Measurements from ENCODE around the gene JARID2.

JARID2 gene

DNA sequence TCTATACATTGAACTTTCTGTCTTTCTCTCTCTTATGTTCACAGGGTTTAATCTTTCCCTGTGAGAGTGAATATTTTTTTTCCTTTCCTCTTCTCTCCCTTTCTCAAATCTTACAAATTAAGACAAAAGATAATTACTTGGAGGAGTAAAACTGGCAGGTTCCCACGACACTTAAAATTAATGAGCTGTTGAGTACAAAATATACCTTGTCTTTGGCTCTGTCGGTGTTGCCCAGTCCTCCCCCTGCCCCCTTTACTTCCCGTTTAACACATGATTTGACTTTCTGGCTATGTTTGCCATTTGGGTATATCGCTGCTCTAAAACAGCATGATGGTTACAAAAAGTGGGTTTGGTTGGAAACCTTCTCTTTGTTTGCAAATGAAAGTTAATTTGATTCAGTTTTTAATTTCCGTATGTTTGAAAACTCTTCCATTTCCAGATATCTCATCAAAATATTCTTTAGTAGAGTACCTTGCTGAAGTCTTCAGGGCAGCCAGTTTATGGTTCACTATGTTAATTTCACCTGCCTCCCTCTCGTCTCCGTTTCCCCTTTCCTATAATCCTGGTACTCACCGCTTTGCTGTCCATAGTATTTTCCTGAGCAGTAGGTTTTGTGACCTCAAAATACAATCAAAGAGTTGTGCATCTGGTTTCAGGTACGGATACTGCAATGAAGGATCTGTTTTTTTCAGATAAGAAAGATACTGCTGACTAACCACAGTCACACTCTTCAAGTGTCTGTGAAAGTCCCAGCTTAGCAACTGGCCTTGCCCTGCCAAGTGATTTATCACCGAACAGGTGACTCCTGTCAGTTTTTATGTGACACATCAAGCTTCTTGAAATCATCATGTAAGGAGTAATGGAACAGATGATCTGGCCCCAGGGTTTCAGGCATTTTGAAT is 235.8 kb downstream of the JARID2 start:
- H3K4me1 ChIP-seq (ENCODE audit: control insufficient read depth, insufficient read depth, low read length): peaks cover 7% of the 10 kb centered on the region
- no peaks in the 10 kb centered on the region for H3K27me3 ChIP-seq (ENCODE audit: control insufficient read depth, insufficient read depth, low read length)

DNA sequence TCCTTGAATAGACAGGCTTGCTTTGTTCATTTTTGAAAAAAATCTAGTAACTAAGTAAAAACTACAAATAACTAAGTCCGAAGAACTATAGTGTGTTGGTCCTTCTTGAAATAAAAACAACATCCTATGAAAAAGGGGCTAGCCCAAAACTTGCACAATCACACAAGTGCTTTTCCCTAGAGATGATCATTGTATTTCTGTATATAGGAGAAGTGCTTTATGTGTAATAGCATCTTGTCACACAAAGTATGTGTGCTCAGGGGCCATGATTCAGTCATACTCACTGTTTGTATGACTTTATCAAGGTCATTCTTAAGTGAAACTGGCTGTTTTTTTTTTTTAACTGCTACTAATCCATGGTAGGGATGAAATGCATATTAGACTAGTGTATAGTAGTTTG is 237.2 kb downstream of the JARID2 start:
- Histone ChIP-seq H3K4me3 (ENCODE audit: low read length) (no peak overlapping the region), H3K36me3 (ENCODE audit: control insufficient read depth, insufficient read depth, low read length) (peaks cover 3% of the 10 kb centered on the region), H3K27ac (ENCODE audit: low read depth, low read length) (no peak overlapping the region), H3K4me1 (ENCODE audit: control insufficient read depth, insufficient read depth, low read length) (peaks cover 5% of the 10 kb centered on the region), H3K9ac (ENCODE audit: low read length) (no peak overlapping the region), H3K27me3 (ENCODE audit: control insufficient read depth, insufficient read depth, low read length) (no peaks in the 10 kb centered on the region)

More for the DNA sequence above, 235.8 kb downstream of the JARID2 start:
- H3K36me3 ChIP-seq (ENCODE audit: control insufficient read depth, insufficient read depth, low read length): no peaks in the 10 kb centered on the region
- no peak overlapping the region for H3K4me3 ChIP-seq (ENCODE audit: low read length)
- no peak overlapping the region for H3K27ac ChIP-seq (ENCODE audit: low read depth, low read length)
- H3K9ac ChIP-seq (ENCODE audit: low read length): no peak overlapping the region

DNA sequence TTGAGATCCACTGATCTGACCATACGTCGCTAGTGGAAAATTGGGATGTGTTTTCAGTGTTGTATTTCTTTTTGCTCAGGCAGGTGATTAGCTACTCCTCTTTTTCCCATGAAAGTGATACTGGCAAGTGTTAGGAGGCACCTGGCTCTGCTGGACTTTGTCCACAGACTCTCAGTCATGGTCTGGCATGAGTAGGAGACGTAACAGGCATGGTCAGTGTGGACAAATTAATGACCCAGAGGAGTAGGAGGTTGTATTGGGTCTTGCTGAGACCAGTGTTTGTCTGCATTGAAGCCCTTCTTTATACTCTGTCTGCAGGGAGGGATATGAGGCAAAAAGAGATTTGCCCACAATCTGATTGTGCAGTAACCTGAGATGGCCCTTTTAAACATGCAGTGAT is 238.3 kb downstream of the JARID2 start:
- no peak overlapping the region for H3K27ac ChIP-seq (ENCODE audit: low read depth, low read length)
- H3K9ac ChIP-seq (ENCODE audit: low read length): no peak overlapping the region
- peaks cover 5% of the 10 kb centered on the region for H3K4me1 ChIP-seq (ENCODE audit: control insufficient read depth, insufficient read depth, low read length)
- no peaks in the 10 kb centered on the region for H3K27me3 ChIP-seq (ENCODE audit: control insufficient read depth, insufficient read depth, low read length)
- H3K36me3 ChIP-seq (ENCODE audit: control insufficient read depth, insufficient read depth, low read length): peaks cover 11% of the 10 kb centered on the region
- H3K4me3 ChIP-seq (ENCODE audit: low read length): no peak overlapping the region

DNA sequence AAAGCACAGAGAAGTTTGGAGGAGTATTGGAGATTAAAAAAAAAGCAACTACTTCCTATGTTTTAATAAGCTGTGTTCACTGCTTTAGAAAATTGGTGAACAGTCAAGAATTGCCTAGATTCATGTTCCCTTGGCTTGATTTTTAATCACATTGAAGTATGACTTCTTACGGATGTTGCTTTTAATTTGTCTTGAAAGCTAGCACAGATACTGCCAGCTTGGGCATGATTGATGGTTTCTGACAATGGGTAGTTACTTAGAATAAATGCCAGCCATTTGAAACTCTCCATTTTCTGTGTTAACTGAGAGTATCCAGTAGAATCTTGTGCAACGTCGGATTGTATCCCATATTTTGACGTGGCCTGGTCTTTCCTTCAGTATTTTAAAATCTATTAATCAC is 239.0 kb downstream of the JARID2 start:
- H3K4me3 ChIP-seq (ENCODE audit: low read length): no peak overlapping the region
- peaks cover 5% of the 10 kb centered on the region for H3K4me1 ChIP-seq (ENCODE audit: control insufficient read depth, insufficient read depth, low read length)
- H3K36me3 ChIP-seq (ENCODE audit: control insufficient read depth, insufficient read depth, low read length): peaks cover 14% of the 10 kb centered on the region
- no peaks in the 10 kb centered on the region for H3K27me3 ChIP-seq (ENCODE audit: control insufficient read depth, insufficient read depth, low read length)
- no peak overlapping the region for H3K9ac ChIP-seq (ENCODE audit: low read length)
- no peak overlapping the region for H3K27ac ChIP-seq (ENCODE audit: low read depth, low read length)

DNA sequence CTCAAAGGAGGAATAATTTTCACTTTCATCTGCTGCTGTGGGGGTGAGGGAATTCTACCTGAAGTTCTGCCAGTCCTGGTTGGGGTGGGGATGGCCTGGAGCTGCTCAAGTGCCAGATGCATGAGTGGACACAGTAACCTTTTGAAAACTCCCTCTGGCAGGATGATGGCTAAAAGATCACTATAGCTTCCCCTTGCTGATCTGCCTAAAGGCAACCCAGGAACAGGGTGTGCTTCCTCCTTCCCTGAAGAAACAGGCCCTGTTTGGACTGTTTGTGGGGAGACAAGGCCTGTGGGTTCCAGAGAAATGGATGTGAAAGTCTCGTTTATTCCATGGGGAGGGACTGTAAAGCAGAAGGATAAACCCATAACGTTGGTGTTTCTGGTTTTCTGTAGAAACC is 240.1 kb downstream of the JARID2 start:
- H3K9ac ChIP-seq (ENCODE audit: low read length): no peak overlapping the region
- no peak overlapping the region for H3K27ac ChIP-seq (ENCODE audit: low read depth, low read length)
- peaks cover 5% of the 10 kb centered on the region for H3K4me1 ChIP-seq (ENCODE audit: control insufficient read depth, insufficient read depth, low read length)
- peaks cover 14% of the 10 kb centered on the region for H3K36me3 ChIP-seq (ENCODE audit: control insufficient read depth, insufficient read depth, low read length)
- no peaks in the 10 kb centered on the region for H3K27me3 ChIP-seq (ENCODE audit: control insufficient read depth, insufficient read depth, low read length)
- H3K4me3 ChIP-seq (ENCODE audit: low read length): no peak overlapping the region

DNA sequence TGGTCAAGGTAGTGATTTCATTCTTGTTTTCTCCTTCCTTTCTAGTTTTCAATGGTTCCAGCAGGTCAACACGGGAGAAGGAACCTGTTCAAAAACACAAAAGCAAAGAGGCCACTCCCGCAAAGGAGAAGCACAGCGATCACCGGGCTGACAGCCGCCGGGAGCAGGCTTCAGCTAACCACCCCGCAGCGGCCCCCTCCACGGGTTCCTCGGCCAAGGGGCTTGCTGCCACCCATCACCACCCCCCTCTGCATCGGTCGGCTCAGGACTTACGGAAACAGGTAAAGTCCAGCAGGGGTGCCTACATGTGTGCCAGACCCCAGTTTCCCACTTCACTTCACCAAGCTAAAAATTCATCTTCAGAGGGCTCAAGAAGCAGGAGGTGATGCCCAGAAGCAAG is 241.4 kb downstream of the JARID2 start:
- no peaks in the 10 kb centered on the region for H3K27me3 ChIP-seq (ENCODE audit: control insufficient read depth, insufficient read depth, low read length)
- H3K36me3 ChIP-seq (ENCODE audit: control insufficient read depth, insufficient read depth, low read length): peaks cover 14% of the 10 kb centered on the region
- H3K4me3 ChIP-seq (ENCODE audit: low read length): no peak overlapping the region
- H3K27ac ChIP-seq (ENCODE audit: low read depth, low read length): no peak overlapping the region
- H3K4me1 ChIP-seq (ENCODE audit: control insufficient read depth, insufficient read depth, low read length): peaks cover 10% of the 10 kb centered on the region
- no peak overlapping the region for H3K9ac ChIP-seq (ENCODE audit: low read length)

DNA sequence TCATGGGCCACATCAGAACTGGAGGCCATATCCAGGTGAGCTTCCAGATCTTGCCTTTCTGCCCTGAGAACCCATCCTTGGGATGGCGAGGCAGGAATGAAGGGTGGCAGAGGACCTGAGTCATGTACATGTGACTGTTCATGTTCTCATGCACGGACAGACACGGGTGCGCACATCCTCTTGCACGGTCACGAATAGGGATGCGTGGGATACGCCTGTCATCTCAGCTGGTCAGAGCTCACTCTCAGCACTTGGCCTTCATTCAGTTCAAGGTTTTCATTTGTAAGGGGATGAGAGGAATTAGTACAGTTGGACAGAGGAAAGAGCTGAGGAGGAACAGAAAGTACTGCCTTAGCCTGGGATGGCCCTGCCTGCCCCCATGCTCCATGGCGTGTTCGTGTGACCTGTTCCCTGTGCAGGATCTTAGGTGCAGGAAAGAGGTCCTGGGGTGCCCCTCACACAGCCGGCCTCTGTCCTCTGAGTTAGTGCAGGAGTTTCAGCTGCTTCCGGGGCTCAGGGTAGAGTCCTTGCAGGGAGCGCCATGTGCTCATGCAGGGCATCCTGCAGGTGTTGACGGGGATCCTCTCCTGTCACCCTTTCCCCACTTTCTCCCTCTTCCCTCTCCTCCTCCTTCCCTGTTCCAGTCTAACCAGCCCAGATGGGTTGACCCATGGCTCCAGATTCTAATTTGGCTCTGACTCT is 243.5 kb downstream of the JARID2 start:
- no peak overlapping the region for H3K9ac ChIP-seq (ENCODE audit: low read length)
- H3K4me3 ChIP-seq (ENCODE audit: low read length): no peak overlapping the region
- no peaks in the 10 kb centered on the region for H3K27me3 ChIP-seq (ENCODE audit: control insufficient read depth, insufficient read depth, low read length)
- peaks cover 14% of the 10 kb centered on the region for H3K36me3 ChIP-seq (ENCODE audit: control insufficient read depth, insufficient read depth, low read length)
- H3K27ac ChIP-seq (ENCODE audit: low read depth, low read length): no peak overlapping the region
- peaks cover 8% of the 10 kb centered on the region for H3K4me1 ChIP-seq (ENCODE audit: control insufficient read depth, insufficient read depth, low read length)

DNA sequence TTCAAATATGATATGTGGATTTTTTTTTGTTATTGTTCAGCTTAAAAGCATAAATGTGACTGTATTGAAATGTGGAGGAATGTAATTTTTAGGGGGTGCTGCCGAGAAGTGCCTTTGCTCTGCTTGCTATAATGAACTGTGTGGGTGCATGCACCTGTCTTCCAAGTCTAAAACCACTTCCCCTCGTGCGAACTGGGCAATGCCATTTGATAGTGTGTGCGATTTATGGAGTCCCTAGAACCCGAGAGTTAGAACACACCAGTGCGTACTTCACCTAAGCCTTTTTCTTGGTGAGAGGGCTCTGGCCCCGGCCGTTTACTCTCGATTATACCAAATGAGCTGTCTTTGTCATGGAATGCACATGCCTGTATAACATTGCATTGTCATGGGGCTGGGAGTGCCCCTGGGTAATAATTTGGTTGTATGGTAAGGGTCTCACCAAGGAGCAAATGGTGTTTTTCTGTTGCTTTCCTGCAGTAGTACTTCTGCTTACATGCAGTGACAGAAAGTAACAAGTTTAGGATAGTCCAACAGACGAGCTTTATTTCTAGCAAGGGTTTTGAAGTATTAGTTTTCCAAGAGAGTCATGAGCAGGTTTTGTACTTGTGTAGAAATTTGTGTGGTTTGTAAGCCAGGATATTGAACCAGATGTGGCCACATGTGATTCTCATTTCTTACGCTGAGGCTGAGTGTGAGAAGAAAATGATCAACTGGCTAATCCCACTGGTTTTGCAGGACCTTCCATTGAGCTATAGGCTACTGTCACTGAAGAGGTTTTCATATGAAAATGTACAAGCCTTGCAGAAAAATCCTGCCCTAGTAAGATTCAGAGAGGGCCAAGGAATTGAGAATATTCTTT is 244.6 kb downstream of the JARID2 start:
- H3K27me3 ChIP-seq (ENCODE audit: control insufficient read depth, insufficient read depth, low read length): no peaks in the 10 kb centered on the region
- H3K36me3 ChIP-seq (ENCODE audit: control insufficient read depth, insufficient read depth, low read length): peaks cover 14% of the 10 kb centered on the region
- no peak overlapping the region for H3K27ac ChIP-seq (ENCODE audit: low read depth, low read length)
- no peak overlapping the region for H3K4me3 ChIP-seq (ENCODE audit: low read length)
- H3K9ac ChIP-seq (ENCODE audit: low read length): no peak overlapping the region
- peaks cover 8% of the 10 kb centered on the region for H3K4me1 ChIP-seq (ENCODE audit: control insufficient read depth, insufficient read depth, low read length)

DNA sequence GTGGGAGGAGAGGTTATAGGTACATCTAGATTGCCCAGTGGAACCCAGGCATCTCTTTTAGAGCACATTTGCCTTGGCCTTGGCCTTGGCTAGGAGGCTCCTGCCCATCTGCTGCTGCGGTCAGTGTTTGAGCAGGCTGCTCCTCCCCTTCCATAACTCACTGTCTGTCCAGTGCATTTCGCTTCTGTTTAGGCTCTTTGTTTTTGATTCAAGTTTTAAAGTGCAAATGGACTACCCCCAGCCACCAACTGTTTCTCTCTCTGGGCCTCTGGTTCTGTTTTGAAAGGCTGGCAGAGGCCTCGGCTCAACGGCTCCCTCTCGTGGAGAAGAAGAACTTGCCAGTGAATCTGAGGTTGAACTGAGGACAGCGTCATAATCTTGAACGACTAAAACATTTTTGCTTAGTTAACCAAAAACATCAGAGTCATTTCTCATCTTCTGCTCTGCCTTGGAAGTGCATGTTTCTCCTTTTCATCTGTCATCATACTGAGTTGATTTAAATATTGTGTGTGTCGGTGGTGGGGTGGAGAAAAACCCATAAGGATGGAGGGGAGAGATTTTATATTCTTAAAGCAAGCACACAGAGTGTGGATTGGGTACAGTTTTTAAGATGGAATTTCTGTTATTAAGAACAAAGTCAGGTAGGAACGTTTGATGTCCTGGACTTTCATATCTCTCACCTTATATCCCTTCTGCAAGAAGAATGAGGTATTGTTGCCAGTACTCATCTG is 245.6 kb downstream of the JARID2 start:
- H3K27ac ChIP-seq (ENCODE audit: low read depth, low read length): no peak overlapping the region
- H3K27me3 ChIP-seq (ENCODE audit: control insufficient read depth, insufficient read depth, low read length): no peaks in the 10 kb centered on the region
- H3K4me1 ChIP-seq (ENCODE audit: control insufficient read depth, insufficient read depth, low read length): peaks cover 6% of the 10 kb centered on the region
- no peak overlapping the region for H3K4me3 ChIP-seq (ENCODE audit: low read length)
- H3K36me3 ChIP-seq (ENCODE audit: control insufficient read depth, insufficient read depth, low read length): peaks cover 14% of the 10 kb centered on the region
- no peak overlapping the region for H3K9ac ChIP-seq (ENCODE audit: low read length)

DNA sequence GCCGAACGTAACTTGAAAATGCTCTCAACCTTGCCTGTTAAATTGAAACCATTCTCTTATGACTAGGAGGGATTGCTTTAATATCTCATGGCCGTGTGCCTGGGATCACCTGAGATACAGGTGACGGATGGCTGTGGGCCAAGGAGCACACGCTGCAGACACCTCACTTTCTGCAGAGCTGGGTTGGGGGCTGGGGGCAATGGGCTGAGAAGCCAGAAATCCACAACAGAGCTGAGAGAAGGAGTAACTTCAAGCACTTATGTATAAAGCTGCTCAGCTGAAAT is 246.1 kb downstream of the JARID2 start:
- Histone ChIP-seq H3K4me1 (ENCODE audit: control insufficient read depth, insufficient read depth, low read length) (peaks cover 6% of the 10 kb centered on the region), H3K4me3 (ENCODE audit: low read length) (no peak overlapping the region), H3K9ac (ENCODE audit: low read length) (no peak overlapping the region), H3K27ac (ENCODE audit: low read depth, low read length) (no peak overlapping the region), H3K27me3 (ENCODE audit: control insufficient read depth, insufficient read depth, low read length) (no peaks in the 10 kb centered on the region), H3K36me3 (ENCODE audit: control insufficient read depth, insufficient read depth, low read length) (peaks cover 19% of the 10 kb centered on the region)

DNA sequence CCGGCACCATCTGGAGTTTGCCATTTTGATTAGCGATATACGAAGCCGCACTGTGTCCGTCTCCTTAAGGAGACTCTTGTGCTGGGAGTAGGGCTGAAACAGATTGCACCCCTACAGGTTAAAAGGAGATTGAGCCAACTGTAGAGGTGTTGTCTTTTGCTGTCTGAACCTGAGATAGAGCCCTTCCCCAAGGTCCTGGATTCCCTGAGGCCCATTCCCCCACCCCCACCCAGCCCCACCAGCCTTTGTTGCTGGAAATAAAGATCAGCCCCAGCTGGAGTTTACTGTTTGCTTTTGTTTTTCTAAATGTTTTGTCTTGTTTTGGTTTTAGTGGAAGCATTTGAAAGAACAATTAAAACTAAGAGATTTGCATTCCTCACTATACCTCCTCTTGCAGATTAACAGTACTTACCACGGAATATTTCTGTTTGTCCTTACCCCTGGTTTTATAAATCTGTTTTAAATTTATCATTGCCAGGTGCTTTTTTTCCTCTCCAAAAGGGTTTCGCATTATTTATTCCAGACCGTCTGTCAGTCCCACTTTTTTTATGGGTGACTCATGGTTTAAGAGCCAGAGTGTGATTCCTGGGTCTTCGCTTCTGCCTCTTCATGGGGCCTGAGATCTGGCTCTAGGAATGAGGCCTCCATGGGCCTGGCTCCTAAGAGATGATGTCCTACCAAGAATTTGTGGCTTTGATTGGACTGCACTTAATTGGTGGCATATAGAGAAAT is 247.7 kb downstream of the JARID2 start:
- H3K36me3 ChIP-seq (ENCODE audit: control insufficient read depth, insufficient read depth, low read length): peaks cover 13% of the 10 kb centered on the region
- H3K4me1 ChIP-seq (ENCODE audit: control insufficient read depth, insufficient read depth, low read length): peaks cover 6% of the 10 kb centered on the region
- no peak overlapping the region for H3K4me3 ChIP-seq (ENCODE audit: low read length)
- H3K9ac ChIP-seq (ENCODE audit: low read length): no peak overlapping the region
- no peak overlapping the region for H3K27ac ChIP-seq (ENCODE audit: low read depth, low read length)
- no peaks in the 10 kb centered on the region for H3K27me3 ChIP-seq (ENCODE audit: control insufficient read depth, insufficient read depth, low read length)
